Activated CD8-positive, alpha-beta T cell treated with anti-CD3 and anti-CD28 coated beads, Interleukin-2, amount 10 ng/mL, durations not matched to agents 7 days and 5 days (primary cell): ENCODE results near the gene TP53INP2. TPM values are rescaled to one million over a fixed set of nuclear protein-coding genes. Genes with fewer than 3 reads are reported as not detected.
"Not testable (repeated sequence)": the region's sequence is repeated elsewhere in the genome, so short reads cannot be mapped to it uniquely, and the experiment has no call there.

ENCODE experiments used
- ATAC-seq: fragments of 150-1000 bp; cut with Tn5 transposase; one replicate; pipeline ENCODE4 v1.10.0; 2021; ENCODE audit warnings: moderate library complexity
- CTCF ChIA-PET: fragments of 350-600 bp; sonication (Branson Sonifier 250); formaldehyde crosslinking; loops from one replicate; lab custom pipeline; 2021; ENCODE audit warnings: antibody characterized with exemption; lab: Charles Lee
- POLR2A ChIA-PET: fragments of 350-600 bp; sonication (Branson Sonifier 250); formaldehyde crosslinking; loops from one replicate; lab custom pipeline; 2021; ENCODE audit warnings: antibody characterized with exemption; lab: Charles Lee
- DNase-seq: peaks from one replicate; pipeline ENCODE4 v3.0.0-alpha.2; 2020
- H3K27ac Mint-ChIP-seq: one replicate; pipeline ENCODE4 v1.8.0; 2021; ENCODE audit warnings: mild to moderate bottlenecking, mixed read lengths
- H3K27me3 Mint-ChIP-seq: one replicate; pipeline ENCODE4 v1.8.0; 2021; ENCODE audit warnings: low read depth, mixed read lengths
- H3K36me3 Mint-ChIP-seq: one replicate; pipeline ENCODE4 v1.8.0; 2021; ENCODE audit warnings: low read depth, mixed read lengths
- H3K4me1 Mint-ChIP-seq: one replicate; pipeline ENCODE4 v1.8.0; 2021; ENCODE audit warnings: low read depth, mixed read lengths
- H3K4me3 Mint-ChIP-seq: one replicate; pipeline ENCODE4 v1.8.0; 2021; ENCODE audit warnings: mild to moderate bottlenecking, mixed read lengths
- H3K9me3 Mint-ChIP-seq: one replicate; pipeline ENCODE4 v1.8.0; 2022; ENCODE audit warnings: mixed read lengths; ENCODE audit not compliant: insufficient read depth
- total RNA-seq, 2 experiments: library from RNA; stranded (reverse); gene quantifications; one replicate each; pipeline ENCODE4 v1.2.3, GENCODE V29; 2021

Gene TP53INP2
- total RNA-seq, 2 experiments from 2014 or later: 2.0 to 2.1 TPM

- Mint-ChIP-seq H3K27me3 (peaks cover 6% of the 10 kb centered on the region), H3K36me3 (peaks cover 18% of the 10 kb centered on the region), H3K9me3 (no peaks in the 10 kb centered on the region), H3K4me1 (peaks cover 11% of the 10 kb centered on the region), H3K27ac (no peak overlapping the region), H3K4me3 (no peak overlapping the region)
- ChIA-PET POLR2A (no interaction called here), CTCF (interaction anchor here (1.0 to 1.3 kb wide), 4 partner anchors 56 to 401 kb away, joined by 3 to 5 read pairs (median 4); no protein-coding TSS in a partner anchor)
- DNase-seq (no peak), ATAC-seq (no peak)
Measured at GRCh38 chr20:34713194-34713943, 9.2 kb downstream of the TP53INP2 start.

DNA sequence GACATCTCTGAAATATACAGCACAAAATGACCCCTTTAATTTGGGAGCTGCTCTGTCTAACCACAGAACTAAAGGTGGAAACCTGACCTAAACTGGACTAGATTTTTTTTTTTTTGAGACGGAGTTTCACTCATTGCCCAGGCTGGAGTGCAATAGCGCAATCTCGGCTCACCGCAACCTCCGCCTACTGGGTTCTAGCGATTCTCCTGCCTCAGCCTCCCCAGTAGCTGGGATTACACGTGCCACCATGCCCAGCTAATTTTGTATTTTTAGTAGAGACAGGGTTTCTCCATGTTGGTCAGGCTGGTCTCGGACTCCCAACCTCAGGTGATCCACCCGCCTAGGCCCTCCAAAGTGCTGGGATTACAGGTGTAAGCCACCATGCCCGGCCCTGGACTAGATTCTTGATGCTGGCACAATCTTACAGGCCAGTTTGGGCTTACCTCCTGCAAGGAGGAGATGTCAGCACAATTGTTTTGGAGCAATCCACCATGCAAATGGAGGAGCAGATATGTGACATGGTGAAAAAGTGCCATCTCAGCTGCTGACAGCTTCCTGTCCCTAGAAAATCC, 9.9 kb downstream of the TP53INP2 start:
- H3K9me3 Mint-ChIP-seq, DNase-seq, H3K27me3 Mint-ChIP-seq, POLR2A ChIA-PET, ATAC-seq, H3K4me3 Mint-ChIP-seq, H3K4me1 Mint-ChIP-seq, H3K27ac Mint-ChIP-seq: not testable (repeated sequence)
- CTCF ChIA-PET: interaction anchor here (1.0 to 1.3 kb wide), 4 partner anchors 14 to 175 kb away, joined by 3 to 4 read pairs (median 3); no protein-coding TSS in a partner anchor
- peaks cover 18% of the 10 kb centered on the region for H3K36me3 Mint-ChIP-seq

DNA sequence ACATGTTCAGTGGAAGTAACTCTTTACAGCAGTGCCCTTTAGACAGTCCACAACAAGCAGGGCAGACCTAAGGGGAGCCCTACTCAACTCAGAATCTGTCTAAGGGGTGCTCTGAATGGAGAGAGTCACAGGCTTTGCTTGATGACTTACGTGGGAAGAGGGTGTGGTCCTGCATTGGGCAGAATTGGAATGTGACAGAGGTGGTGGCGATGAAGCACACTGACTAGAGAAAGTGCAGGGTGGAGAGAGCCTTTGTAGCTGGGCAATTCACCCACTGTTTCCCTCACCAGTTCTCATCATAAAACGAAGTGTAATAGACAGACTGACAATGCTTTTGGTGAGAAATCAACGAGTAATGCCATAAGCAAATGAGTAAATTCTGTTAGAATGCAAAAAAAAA, 11.2 kb downstream of the TP53INP2 start:
- H3K4me1 Mint-ChIP-seq: peaks cover 12% of the 10 kb centered on the region
- no peak overlapping the region for H3K4me3 Mint-ChIP-seq
- no peak overlapping the region for H3K27ac Mint-ChIP-seq
- POLR2A ChIA-PET: no interaction called here
- peaks cover 22% of the 10 kb centered on the region for H3K36me3 Mint-ChIP-seq
- no peaks in the 10 kb centered on the region for H3K9me3 Mint-ChIP-seq
- ATAC-seq (no peak), DNase-seq (no peak)
- H3K27me3 Mint-ChIP-seq: peaks cover 5% of the 10 kb centered on the region
- CTCF ChIA-PET: interaction anchor here (1.3 to 1.6 kb wide), 2 partner anchors 153 to 403 kb away, joined by 3 to 4 read pairs; no protein-coding TSS in a partner anchor

DNA sequence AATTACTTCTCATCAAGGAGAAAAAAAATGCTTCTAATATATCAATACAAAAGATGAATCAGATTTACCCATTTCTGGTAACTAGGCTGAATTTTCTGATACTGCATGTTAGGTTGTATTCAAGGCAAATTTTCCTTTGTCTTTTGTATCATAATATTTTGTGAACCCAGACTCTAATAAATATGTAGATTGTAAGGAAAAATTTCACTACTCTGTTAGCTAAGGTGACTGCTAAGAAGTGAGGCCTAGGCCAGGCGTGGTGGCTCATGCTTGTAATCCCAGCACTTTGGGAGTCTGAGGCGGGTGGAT, 12.7 kb downstream of the TP53INP2 start:
- ATAC-seq: no peak
- POLR2A ChIA-PET: interaction anchor here (0.5 kb wide), 1 partner anchor 51 kb away, joined by 7 read pairs; no protein-coding TSS in a partner anchor
- CTCF ChIA-PET: no interaction called here
- Mint-ChIP-seq H3K4me1 (peaks cover 11% of the 10 kb centered on the region), H3K27me3 (no peaks in the 10 kb centered on the region), H3K27ac (no peak overlapping the region), H3K4me3 (no peak overlapping the region), H3K36me3 (peaks cover 28% of the 10 kb centered on the region), H3K9me3 (no peaks in the 10 kb centered on the region)
- DNase-seq: no peak

DNA sequence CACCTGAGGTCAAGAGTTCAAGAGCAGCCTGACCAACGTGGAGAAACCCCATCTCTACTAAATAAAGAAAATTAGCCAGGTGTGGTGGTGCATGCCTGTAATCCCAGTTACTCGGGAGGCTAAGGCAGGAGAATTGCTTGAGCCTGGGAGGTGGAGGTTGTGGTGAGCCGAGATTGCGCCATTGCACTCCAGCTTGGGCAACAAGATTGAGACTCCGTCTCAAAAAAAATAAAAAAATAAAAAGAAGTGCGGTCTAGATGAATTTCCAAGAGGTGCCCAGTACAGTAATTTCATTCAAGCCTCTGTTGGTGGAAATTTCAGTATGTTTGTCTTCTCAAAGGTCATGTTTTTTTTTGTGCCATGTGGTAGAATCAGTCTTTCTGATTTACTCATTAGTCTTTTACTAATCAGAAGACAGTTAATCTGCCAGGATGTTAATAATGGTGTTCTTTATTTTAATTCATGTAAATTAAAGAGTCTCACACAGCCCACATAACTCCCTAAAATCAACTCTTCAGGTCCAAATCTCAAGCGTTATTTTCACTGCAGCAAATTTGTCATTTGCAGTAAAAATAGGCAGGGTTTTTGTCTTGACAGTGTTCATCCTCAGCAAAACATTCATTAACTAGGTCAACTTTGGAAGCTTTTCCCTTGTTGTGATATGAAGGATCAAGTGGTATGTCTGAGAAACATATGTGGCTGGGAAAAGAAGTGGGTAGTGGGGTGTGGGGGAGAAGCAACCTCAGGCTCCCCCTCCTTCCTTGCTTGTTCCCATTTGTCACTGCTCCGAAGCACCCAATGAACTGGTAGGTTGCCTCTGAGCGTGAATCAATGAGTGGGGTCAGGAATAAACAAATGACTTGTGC, 13.3 kb downstream of the TP53INP2 start:
- peaks cover 28% of the 10 kb centered on the region for H3K36me3 Mint-ChIP-seq
- no peaks in the 10 kb centered on the region for H3K9me3 Mint-ChIP-seq
- no peaks in the 10 kb centered on the region for H3K27me3 Mint-ChIP-seq
- H3K27ac Mint-ChIP-seq: no peak overlapping the region
- ChIA-PET CTCF (no interaction called here), POLR2A (no interaction called here)
- ATAC-seq: no peak
- H3K4me3 Mint-ChIP-seq: no peak overlapping the region
- DNase-seq: no peak
- peaks cover 11% of the 10 kb centered on the region for H3K4me1 Mint-ChIP-seq

DNA sequence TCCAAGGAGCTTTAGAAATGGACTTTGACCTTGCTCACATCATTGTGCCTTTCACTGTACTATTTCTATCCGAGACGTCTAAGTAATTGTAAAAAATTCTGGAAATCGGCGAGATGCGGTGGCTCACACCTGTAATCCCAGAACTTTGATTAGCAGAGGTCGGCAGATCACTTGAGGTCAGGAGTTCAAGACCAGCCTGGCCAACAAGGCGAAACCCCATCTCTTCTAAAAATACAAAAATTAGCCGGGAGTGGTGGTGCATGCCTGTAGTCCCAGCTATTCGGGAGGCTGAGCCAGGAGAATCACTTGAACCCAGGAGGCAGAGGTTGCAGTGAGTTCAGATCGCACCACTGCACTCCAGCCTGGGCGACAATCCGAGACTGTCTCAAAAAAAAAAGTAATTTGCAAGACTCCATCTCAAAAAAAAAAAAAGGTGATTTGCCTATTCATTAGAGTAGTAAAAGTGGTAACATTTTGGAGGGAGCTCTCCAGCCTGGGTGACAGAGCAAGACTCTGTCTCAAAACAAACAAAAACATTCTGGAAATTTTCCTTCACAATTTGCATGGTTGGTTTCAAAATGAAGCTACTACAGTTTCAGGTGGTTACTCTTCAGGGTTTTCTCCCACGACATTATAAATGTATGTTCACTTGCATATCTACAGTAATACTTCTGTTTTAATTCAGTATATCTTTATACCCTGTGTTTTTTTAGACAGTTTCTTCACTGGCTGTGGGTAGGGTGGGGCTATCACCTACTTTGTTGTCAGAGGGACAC, 15.3 kb downstream of the TP53INP2 start:
- ChIA-PET CTCF (interaction anchor here (0.7 to 3.2 kb wide), 5 partner anchors 11 to 501 kb away, joined by 5 to 18 read pairs (median 9); no protein-coding TSS in a partner anchor), POLR2A (interaction anchor here (0.7 kb wide), 1 partner anchor 17 kb away, joined by 3 read pairs; no protein-coding TSS in a partner anchor)
- H3K27ac Mint-ChIP-seq: not testable (repeated sequence)

GRCh38 chr20:34720266-34720665, 16.1 kb downstream of the TP53INP2 start:
- peaks cover 19% of the 10 kb centered on the region for H3K36me3 Mint-ChIP-seq
- no peak for ATAC-seq
- DNase-seq: no peak
- no peak overlapping the region for H3K4me3 Mint-ChIP-seq
- H3K4me1 Mint-ChIP-seq: peaks cover 11% of the 10 kb centered on the region
- ChIA-PET POLR2A (no interaction called here), CTCF (interaction anchor here (1.0 to 3.2 kb wide), 5 partner anchors 12 to 408 kb away, joined by 3 to 18 read pairs (median 9); no protein-coding TSS in a partner anchor)
- H3K9me3 Mint-ChIP-seq: no peaks in the 10 kb centered on the region
- H3K27ac Mint-ChIP-seq: no peak overlapping the region
- no peaks in the 10 kb centered on the region for H3K27me3 Mint-ChIP-seq

More for the DNA sequence above, 15.3 kb downstream of the TP53INP2 start:
- H3K9me3 Mint-ChIP-seq, DNase-seq, H3K27me3 Mint-ChIP-seq, H3K4me3 Mint-ChIP-seq: not testable (repeated sequence)
- H3K4me1 Mint-ChIP-seq: peaks cover 11% of the 10 kb centered on the region
- peaks cover 20% of the 10 kb centered on the region for H3K36me3 Mint-ChIP-seq
- ATAC-seq: peak; percentile 27

- peaks cover 28% of the 10 kb centered on the region for H3K36me3 Mint-ChIP-seq
- H3K9me3 Mint-ChIP-seq, ATAC-seq, POLR2A ChIA-PET, CTCF ChIA-PET, H3K27me3 Mint-ChIP-seq, H3K4me3 Mint-ChIP-seq, DNase-seq, H3K27ac Mint-ChIP-seq: not testable (repeated sequence)
- H3K4me1 Mint-ChIP-seq: peaks cover 11% of the 10 kb centered on the region
Measured at GRCh38 chr20:34722560-34722959, 18.4 kb downstream of the TP53INP2 start.

DNA sequence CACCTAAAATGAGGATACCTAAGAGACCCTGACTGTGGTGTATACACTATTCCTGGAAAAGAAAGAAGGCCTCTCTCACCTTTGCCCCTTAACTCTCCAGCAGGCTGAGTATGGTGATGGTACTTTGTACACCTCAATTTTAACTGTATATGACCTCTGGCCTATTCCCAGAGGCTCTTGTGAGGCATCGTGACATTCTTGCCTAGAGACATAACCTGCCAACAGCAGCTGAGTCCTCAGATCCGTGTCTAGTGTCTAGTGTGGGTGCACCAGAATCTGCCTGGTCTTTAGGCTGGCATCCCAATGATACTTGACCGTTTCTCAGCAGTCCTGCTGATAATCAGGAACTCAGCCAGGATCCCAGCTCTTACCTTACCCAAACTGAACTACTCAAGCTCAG, 20.0 kb downstream of the TP53INP2 start:
- POLR2A ChIA-PET: interaction anchor here (0.6 kb wide), 1 partner anchor 25 kb away, joined by 5 read pairs; no protein-coding TSS in a partner anchor

GRCh38 chr20:34729416-34729815, 25.3 kb downstream of the TP53INP2 start:
- Mint-ChIP-seq H3K27ac (no peak overlapping the region), H3K27me3 (no peaks in the 10 kb centered on the region), H3K9me3 (no peaks in the 10 kb centered on the region), H3K4me1 (no peaks in the 10 kb centered on the region), H3K36me3 (peaks cover 22% of the 10 kb centered on the region), H3K4me3 (no peak overlapping the region)
- no peak for DNase-seq
- ChIA-PET POLR2A (no interaction called here), CTCF (interaction anchor here (1.6 kb wide), 1 partner anchor 40 kb away, joined by 6 read pairs; no protein-coding TSS in a partner anchor)
- ATAC-seq: no peak

More for the DNA sequence above, 20.0 kb downstream of the TP53INP2 start:
- Mint-ChIP-seq H3K4me3 (no peak overlapping the region), H3K9me3 (no peaks in the 10 kb centered on the region), H3K27ac (no peak overlapping the region), H3K4me1 (peaks cover 11% of the 10 kb centered on the region), H3K36me3 (peaks cover 23% of the 10 kb centered on the region), H3K27me3 (no peaks in the 10 kb centered on the region)
- CTCF ChIA-PET: interaction anchor here (1.3 kb wide), 1 partner anchor 411 kb away, joined by 4 read pairs; no protein-coding TSS in a partner anchor
- DNase-seq (no peak), ATAC-seq (no peak)

- H3K4me3 Mint-ChIP-seq: no peak overlapping the region
- H3K9me3 Mint-ChIP-seq: no peaks in the 10 kb centered on the region
- H3K27ac Mint-ChIP-seq: no peak overlapping the region
- H3K27me3 Mint-ChIP-seq: no peaks in the 10 kb centered on the region
- ChIA-PET POLR2A (no interaction called here), CTCF (interaction anchor here (1.3 to 1.4 kb wide), 2 partner anchors 37 to 420 kb away, joined by 4 to 5 read pairs; no protein-coding TSS in a partner anchor)
- ATAC-seq: no peak
- no peak for DNase-seq
- H3K4me1 Mint-ChIP-seq: no peaks in the 10 kb centered on the region
- peaks cover 12% of the 10 kb centered on the region for H3K36me3 Mint-ChIP-seq
Measured at GRCh38 chr20:34732523-34732922, 28.4 kb downstream of the TP53INP2 start.
